ENCODE measurements around the gene PDE12.

DNA sequence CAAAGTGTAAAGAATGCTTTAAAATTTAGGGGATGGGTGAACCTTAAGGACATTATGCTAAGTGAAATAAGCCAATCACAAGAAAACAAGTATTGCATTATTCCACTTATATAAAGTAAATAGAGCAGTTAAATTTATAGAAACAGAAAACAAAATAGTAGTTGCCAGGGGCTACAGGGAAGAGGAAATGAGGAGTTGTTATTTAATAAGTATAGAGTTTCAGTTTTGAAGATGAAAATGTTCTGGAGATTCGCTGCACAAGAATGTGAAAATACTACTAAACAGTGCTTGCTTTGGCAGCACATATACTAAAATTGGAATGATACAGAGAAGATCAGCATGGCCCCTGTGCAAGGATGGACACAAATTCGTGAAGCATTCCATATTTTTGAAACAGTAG lies 43.9 kb upstream of the PDE12 start:
- TF ChIP-seq CTCF (IDR thresholded peaks at IDR 0.05) (no peak), ZFX (IDR thresholded peaks at IDR 0.05; ENCODE audit: borderline replicate concordance) (no peak)
